ENCODE results near the gene SLC16A7.

Gene SLC16A7

DNA sequence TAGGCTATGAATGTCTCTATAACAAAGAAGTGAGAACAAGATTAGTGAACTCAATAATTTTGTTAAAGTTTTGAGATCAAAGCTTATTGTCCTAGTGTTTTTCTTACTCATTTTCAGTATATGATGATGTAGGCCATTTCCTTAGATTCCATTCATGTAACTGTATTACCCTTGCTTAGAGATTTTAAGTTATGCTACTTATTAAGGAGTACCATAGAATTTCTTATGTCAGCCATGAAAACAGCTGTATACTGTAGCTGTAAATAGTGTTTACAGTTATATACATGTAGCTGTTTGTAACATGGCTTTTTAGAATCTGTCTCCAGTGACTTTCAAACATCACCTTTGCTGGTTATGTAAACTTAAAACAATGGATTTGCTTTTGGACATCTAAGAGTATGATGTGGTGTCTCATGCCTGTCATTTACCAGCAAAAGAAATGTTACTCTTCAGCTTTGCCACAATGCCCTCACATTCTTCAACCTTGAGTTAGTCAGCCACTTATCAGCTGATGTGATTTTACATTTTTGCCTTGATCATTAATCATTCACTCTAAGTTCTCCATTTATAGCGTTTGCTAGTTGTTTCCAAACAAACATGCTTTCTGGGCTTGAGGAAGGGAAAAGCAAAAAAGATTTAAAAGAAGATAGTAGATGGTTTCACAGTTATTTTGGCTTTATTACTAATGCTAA is 55.5 kb downstream of the SLC16A7 start:
- ATAC-seq (ENCODE audit: low read depth) (peak; percentile 69), DNase-seq (ENCODE audit: low spot score) (no peak)
- no peaks in the 10 kb centered on the region for H3K36me3 ChIP-seq (ENCODE audit: low read depth)
- H3K4me1 ChIP-seq (ENCODE audit: insufficient read depth, poor library complexity, severe bottlenecking): peaks cover 12% of the 10 kb centered on the region
- H3K9me3 ChIP-seq (ENCODE audit: severe bottlenecking): no peaks in the 10 kb centered on the region
- no peak overlapping the region for H3K27ac ChIP-seq (ENCODE audit: poor library complexity, severe bottlenecking)
- no peaks in the 10 kb centered on the region for H3K27me3 ChIP-seq (ENCODE audit: insufficient read depth, poor library complexity, severe bottlenecking)
- H3K4me3 ChIP-seq (ENCODE audit: severe bottlenecking): no peak overlapping the region
- TF ChIP-seq, protein P1, sequence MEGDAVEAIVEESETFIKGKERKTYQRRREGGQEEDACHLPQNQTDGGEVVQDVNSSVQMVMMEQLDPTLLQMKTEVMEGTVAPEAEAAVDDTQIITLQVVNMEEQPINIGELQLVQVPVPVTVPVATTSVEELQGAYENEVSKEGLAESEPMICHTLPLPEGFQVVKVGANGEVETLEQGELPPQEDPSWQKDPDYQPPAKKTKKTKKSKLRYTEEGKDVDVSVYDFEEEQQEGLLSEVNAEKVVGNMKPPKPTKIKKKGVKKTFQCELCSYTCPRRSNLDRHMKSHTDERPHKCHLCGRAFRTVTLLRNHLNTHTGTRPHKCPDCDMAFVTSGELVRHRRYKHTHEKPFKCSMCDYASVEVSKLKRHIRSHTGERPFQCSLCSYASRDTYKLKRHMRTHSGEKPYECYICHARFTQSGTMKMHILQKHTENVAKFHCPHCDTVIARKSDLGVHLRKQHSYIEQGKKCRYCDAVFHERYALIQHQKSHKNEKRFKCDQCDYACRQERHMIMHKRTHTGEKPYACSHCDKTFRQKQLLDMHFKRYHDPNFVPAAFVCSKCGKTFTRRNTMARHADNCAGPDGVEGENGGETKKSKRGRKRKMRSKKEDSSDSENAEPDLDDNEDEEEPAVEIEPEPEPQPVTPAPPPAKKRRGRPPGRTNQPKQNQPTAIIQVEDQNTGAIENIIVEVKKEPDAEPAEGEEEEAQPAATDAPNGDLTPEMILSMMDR (IDR thresholded peaks at IDR 0.05; ENCODE audit: poor library complexity, severe bottlenecking): no peak

- no peak overlapping the region for H3K27ac ChIP-seq (ENCODE audit: poor library complexity, severe bottlenecking)
- DNase-seq (ENCODE audit: low spot score): no peak
- no peaks in the 10 kb centered on the region for H3K9me3 ChIP-seq (ENCODE audit: severe bottlenecking)
- H3K27me3 ChIP-seq (ENCODE audit: insufficient read depth, poor library complexity, severe bottlenecking): no peaks in the 10 kb centered on the region
- H3K4me1 ChIP-seq (ENCODE audit: insufficient read depth, poor library complexity, severe bottlenecking): peaks cover 15% of the 10 kb centered on the region
- TF ChIP-seq, protein P1 (IDR thresholded peaks at IDR 0.05; ENCODE audit: poor library complexity, severe bottlenecking): no peak
- no peak for ATAC-seq (ENCODE audit: low read depth)
- no peak overlapping the region for H3K4me3 ChIP-seq (ENCODE audit: severe bottlenecking)
- no peaks in the 10 kb centered on the region for H3K36me3 ChIP-seq (ENCODE audit: low read depth)
Observed at GRCh38 chr12:59652130-59652529, 56.3 kb downstream of the SLC16A7 start.

GRCh38 chr12:59654061-59654460 is 58.2 kb downstream of the SLC16A7 start:
- Histone ChIP-seq H3K9me3 (ENCODE audit: severe bottlenecking) (no peaks in the 10 kb centered on the region), H3K27me3 (ENCODE audit: insufficient read depth, poor library complexity, severe bottlenecking) (no peaks in the 10 kb centered on the region), H3K27ac (ENCODE audit: poor library complexity, severe bottlenecking) (no peak overlapping the region), H3K4me3 (ENCODE audit: severe bottlenecking) (no peak overlapping the region), H3K36me3 (ENCODE audit: low read depth) (no peaks in the 10 kb centered on the region), H3K4me1 (ENCODE audit: insufficient read depth, poor library complexity, severe bottlenecking) (peaks cover 17% of the 10 kb centered on the region)
- no peak for DNase-seq (ENCODE audit: low spot score)
- TF ChIP-seq, protein P1 (IDR thresholded peaks at IDR 0.05; ENCODE audit: poor library complexity, severe bottlenecking): no peak
- ATAC-seq (ENCODE audit: low read depth): no peak

DNA sequence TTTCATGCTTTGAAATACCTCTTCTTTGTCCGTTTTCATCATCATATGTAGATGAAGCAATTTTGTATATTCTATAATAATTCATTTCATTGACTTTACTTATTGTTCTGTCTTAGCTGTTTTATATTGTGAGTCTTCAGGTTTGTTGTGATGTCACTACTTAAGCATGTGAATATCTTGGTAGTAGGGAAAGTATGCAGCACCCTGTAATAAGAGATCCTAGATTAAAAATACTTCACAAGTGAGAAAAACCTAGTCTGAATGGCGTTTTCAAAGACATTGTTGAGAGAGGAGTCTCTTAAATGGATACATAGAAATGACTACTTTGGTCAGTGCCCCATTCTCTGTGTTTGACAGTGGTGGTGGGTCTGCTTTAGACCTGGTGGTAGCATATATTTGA is 61.4 kb downstream of the SLC16A7 start:
- no peak for DNase-seq (ENCODE audit: low spot score)
- peaks cover 9% of the 10 kb centered on the region for H3K4me1 ChIP-seq (ENCODE audit: insufficient read depth, poor library complexity, severe bottlenecking)

DNA sequence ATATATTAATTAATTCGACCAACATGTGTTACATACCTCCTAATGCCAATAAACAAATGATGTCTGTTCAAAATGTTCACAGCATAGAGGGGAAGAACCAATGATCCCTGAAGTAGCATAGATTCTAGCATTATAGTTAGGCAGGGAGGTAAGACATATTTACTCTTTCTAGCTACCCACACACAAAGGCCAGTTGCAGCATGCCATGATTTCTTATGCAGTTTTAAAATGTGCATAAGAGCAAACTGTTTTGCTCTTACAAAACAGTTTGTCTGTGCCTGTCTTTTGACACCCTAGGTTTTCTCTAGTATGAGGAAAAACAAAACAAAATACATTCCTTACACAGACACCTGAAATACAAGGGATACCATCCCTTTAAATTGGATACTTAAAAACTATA is 61.9 kb downstream of the SLC16A7 start:
- Histone ChIP-seq H3K4me3 (ENCODE audit: severe bottlenecking) (no peak overlapping the region), H3K27ac (ENCODE audit: poor library complexity, severe bottlenecking) (no peak overlapping the region), H3K9me3 (ENCODE audit: severe bottlenecking) (no peaks in the 10 kb centered on the region), H3K4me1 (ENCODE audit: insufficient read depth, poor library complexity, severe bottlenecking) (peaks cover 4% of the 10 kb centered on the region), H3K36me3 (ENCODE audit: low read depth) (no peaks in the 10 kb centered on the region), H3K27me3 (ENCODE audit: insufficient read depth, poor library complexity, severe bottlenecking) (no peaks in the 10 kb centered on the region)
- ATAC-seq (ENCODE audit: low read depth) (no peak), DNase-seq (ENCODE audit: low spot score) (no peak)
- TF ChIP-seq, protein P1 (IDR thresholded peaks at IDR 0.05; ENCODE audit: poor library complexity, severe bottlenecking): no peak

More for the DNA sequence above, 61.4 kb downstream of the SLC16A7 start:
- no peak overlapping the region for H3K27ac ChIP-seq (ENCODE audit: poor library complexity, severe bottlenecking)
- peak; percentile 48; the same call in 2 of the 3 replicates for ATAC-seq (ENCODE audit: low read depth)
- no peaks in the 10 kb centered on the region for H3K9me3 ChIP-seq (ENCODE audit: severe bottlenecking)
- no peaks in the 10 kb centered on the region for H3K27me3 ChIP-seq (ENCODE audit: insufficient read depth, poor library complexity, severe bottlenecking)
- H3K4me3 ChIP-seq (ENCODE audit: severe bottlenecking): no peak overlapping the region
- H3K36me3 ChIP-seq (ENCODE audit: low read depth): no peaks in the 10 kb centered on the region
- TF ChIP-seq, protein P1 (IDR thresholded peaks at IDR 0.05; ENCODE audit: poor library complexity, severe bottlenecking): no peak

Data from RWPE2 (cell line).